Endothelial cell (in vitro differentiated cells): ENCODE data around the gene ARHGEF25. TPM values are rescaled to one million over a fixed set of nuclear protein-coding genes. Genes with fewer than 3 reads are reported as not detected.
"Not testable (repeated sequence)": the region's sequence is repeated elsewhere in the genome, so short reads cannot be mapped to it uniquely, and the experiment has no call there.

ENCODE experiments used
- DNase-seq: peaks from one replicate; pipeline ENCODE4 v3.0.0; 2021; ENCODE audit warnings: low spot score
- H3K27ac Mint-ChIP-seq: one replicate; pipeline ENCODE4 v1.8.0; 2021; ENCODE audit warnings: mixed read lengths, inconsistent platforms; ENCODE audit not compliant: unreplicated experiment
- H3K27me3 Mint-ChIP-seq: one replicate; pipeline ENCODE4 v1.8.0; 2021; ENCODE audit warnings: mild to moderate bottlenecking, moderate library complexity, mixed read lengths, inconsistent platforms; ENCODE audit not compliant: unreplicated experiment
- H3K36me3 Mint-ChIP-seq: one replicate; pipeline ENCODE4 v1.8.0; 2021; ENCODE audit warnings: mild to moderate bottlenecking, low read depth, mixed read lengths, inconsistent platforms; ENCODE audit not compliant: unreplicated experiment
- H3K4me1 Mint-ChIP-seq: one replicate; pipeline ENCODE4 v1.8.0; 2021; ENCODE audit warnings: mild to moderate bottlenecking, mixed read lengths, inconsistent platforms; ENCODE audit not compliant: unreplicated experiment
- H3K4me3 Mint-ChIP-seq: one replicate; pipeline ENCODE4 v1.8.0; 2021; ENCODE audit warnings: mild to moderate bottlenecking, mixed read lengths, inconsistent platforms; ENCODE audit not compliant: unreplicated experiment
- H3K9me3 Mint-ChIP-seq: one replicate; pipeline ENCODE4 v1.8.0; 2021; ENCODE audit warnings: mixed read lengths, inconsistent platforms; ENCODE audit not compliant: unreplicated experiment
- total RNA-seq: library from RNA; stranded (reverse); fragmentation: NEBNext Ultra II Directional; extraction: Animal tissue kit (Norgen Biotek cat#: 25700); gene quantifications from one replicate; pipeline ENCODE4 v1.2.1, GENCODE V29; 2021; ENCODE audit not compliant: unreplicated experiment
- TF ChIP-seq, protein P1 (sequence below): fragments of 200-600 bp; sonication (generic); IDR thresholded peaks from one replicate; pipeline ENCODE4 v1.5.0; 2021; ENCODE audit warnings: antibody characterized with exemption; ENCODE audit not compliant: unreplicated experiment

ARHGEF25 gene
- total RNA-seq, 1 donor from 2014 or later = 20.0 TPM

DNA sequence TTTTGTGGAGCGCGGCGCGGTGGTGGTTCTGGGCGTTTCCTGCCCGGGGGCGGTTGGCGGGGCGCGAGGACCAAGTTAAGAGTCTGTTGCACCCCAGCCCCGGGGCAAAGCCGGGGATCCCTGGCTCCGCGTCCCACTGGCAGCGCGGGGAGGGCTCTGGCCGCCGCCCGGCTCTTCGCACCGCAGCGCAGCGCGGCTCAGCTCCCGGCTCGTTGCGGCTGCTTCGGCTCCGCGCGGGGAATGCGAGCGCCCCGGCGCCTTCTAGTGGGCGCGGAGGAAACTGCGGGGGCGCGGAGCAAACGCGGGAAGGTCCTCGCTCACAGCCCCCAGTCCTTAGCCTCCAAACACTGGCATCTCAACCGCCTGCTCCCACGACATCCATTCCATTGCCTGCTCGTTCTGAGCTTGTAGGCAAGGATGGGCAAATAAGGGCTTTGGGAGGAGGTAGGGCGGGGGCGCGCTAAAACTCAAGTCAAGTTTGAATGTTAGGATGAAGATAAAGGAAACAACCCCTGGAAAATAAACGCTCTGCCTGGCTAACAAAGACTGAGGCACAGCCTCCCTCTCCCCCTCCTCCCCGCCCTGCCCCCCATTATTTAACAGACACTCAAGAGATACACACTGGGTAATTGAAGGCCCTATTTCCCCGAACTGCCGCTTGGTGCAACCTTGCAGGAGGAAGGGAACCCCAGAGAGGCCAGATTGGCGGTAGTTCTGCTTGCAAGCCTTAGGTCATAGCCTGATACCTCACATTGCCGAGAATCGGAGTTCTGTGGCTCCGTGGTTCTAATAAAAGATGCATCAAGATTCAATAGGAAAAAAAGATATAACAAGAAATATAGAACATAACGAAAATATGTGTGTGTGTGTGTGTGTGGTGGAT lies 22.0 kb downstream of the ARHGEF25 start, which contains the start of gene B4GALNT1:
Gene B4GALNT1 (minus strand): TSS at position 244 of the 883 bp plus-strand sequence. CDS start 1,069 bp downstream, outside the sequence.
- Mint-ChIP-seq H3K9me3 (no peaks in the 10 kb centered on the region), H3K27me3 (peaks cover 16% of the 10 kb centered on the region), H3K4me1 (peaks cover 3% of the 10 kb centered on the region), H3K36me3 (no peaks in the 10 kb centered on the region), H3K27ac (no peak within 1 kb of the TSS), H3K4me3 (no peak within 1 kb of the TSS)
- TF ChIP-seq, protein P1, sequence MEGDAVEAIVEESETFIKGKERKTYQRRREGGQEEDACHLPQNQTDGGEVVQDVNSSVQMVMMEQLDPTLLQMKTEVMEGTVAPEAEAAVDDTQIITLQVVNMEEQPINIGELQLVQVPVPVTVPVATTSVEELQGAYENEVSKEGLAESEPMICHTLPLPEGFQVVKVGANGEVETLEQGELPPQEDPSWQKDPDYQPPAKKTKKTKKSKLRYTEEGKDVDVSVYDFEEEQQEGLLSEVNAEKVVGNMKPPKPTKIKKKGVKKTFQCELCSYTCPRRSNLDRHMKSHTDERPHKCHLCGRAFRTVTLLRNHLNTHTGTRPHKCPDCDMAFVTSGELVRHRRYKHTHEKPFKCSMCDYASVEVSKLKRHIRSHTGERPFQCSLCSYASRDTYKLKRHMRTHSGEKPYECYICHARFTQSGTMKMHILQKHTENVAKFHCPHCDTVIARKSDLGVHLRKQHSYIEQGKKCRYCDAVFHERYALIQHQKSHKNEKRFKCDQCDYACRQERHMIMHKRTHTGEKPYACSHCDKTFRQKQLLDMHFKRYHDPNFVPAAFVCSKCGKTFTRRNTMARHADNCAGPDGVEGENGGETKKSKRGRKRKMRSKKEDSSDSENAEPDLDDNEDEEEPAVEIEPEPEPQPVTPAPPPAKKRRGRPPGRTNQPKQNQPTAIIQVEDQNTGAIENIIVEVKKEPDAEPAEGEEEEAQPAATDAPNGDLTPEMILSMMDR = peak; percentile 74
- peak; percentile 83 for DNase-seq

DNA sequence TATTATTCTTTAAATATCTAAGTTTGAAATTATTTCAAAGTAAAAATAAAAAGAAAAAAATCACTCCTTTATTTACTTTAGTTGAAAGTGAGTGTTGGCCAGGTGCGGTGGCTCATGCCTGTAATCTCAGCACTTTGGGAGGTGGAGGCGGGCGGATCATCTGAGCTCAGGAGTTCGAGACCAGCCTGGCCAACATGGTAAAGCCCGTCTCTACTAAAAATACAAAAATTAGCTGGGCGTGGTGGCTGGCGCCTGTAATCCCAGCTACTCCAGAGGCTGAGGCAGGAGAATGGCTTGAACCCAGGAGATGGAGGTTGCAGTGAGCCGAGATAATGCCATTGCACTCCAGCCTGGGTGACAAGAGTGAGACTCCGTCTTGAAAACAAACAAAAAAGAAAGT lies 25.5 kb downstream of the ARHGEF25 start:
- H3K36me3 Mint-ChIP-seq, DNase-seq, H3K27ac Mint-ChIP-seq, H3K4me3 Mint-ChIP-seq, H3K9me3 Mint-ChIP-seq, H3K4me1 Mint-ChIP-seq, H3K27me3 Mint-ChIP-seq: not testable (repeated sequence)

DNA sequence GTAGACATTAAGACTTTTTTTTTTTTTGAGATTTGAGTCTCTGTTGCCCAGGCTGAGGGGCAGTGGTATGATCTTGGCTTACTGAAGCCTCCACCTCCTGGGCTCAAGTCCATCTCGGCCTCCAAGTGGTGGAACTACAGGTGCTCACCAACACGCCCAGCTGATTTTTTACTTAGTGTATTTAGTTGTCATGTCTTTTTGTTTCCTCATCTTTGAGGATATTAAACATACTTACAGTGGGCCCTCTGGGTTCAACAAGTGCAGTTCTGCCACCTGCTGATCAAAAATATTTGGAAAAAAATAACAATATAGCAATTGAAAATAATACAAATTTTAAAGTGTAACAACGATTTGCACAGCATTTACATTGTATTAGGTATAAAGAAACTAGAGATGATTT lies 26.1 kb downstream of the ARHGEF25 start:
- Mint-ChIP-seq H3K9me3 (no peaks in the 10 kb centered on the region), H3K36me3 (no peaks in the 10 kb centered on the region), H3K27ac (no peak overlapping the region), H3K4me3 (no peak overlapping the region), H3K4me1 (no peaks in the 10 kb centered on the region), H3K27me3 (no peaks in the 10 kb centered on the region)
- TF ChIP-seq, protein P1 = no peak
- no peak for DNase-seq

DNA sequence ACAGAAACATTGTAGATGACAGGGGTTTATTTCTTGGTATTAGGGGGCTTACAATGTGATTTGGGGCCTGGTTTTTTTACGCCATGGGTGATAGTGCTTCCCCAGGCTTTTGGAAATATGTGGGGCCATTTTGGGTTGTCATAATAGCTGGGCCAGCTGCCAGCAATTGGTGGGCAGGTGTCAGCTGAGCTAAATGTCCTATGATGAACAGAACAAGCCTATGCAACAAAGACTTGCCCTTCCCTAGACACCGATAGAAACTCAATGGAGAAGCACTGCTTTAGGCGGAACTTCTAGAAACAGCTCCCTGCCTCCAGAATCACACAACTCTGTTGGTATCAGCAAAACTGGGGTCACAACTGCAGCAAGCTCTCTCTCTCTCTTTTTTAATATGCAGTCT lies 26.9 kb downstream of the ARHGEF25 start:
- H3K4me3 Mint-ChIP-seq = no peak overlapping the region
- H3K36me3 Mint-ChIP-seq = no peaks in the 10 kb centered on the region
- TF ChIP-seq, protein P1 = no peak
- no peaks in the 10 kb centered on the region for H3K27me3 Mint-ChIP-seq
- no peaks in the 10 kb centered on the region for H3K9me3 Mint-ChIP-seq
- no peak overlapping the region for H3K27ac Mint-ChIP-seq
- no peak for DNase-seq
- H3K4me1 Mint-ChIP-seq = no peaks in the 10 kb centered on the region

DNA sequence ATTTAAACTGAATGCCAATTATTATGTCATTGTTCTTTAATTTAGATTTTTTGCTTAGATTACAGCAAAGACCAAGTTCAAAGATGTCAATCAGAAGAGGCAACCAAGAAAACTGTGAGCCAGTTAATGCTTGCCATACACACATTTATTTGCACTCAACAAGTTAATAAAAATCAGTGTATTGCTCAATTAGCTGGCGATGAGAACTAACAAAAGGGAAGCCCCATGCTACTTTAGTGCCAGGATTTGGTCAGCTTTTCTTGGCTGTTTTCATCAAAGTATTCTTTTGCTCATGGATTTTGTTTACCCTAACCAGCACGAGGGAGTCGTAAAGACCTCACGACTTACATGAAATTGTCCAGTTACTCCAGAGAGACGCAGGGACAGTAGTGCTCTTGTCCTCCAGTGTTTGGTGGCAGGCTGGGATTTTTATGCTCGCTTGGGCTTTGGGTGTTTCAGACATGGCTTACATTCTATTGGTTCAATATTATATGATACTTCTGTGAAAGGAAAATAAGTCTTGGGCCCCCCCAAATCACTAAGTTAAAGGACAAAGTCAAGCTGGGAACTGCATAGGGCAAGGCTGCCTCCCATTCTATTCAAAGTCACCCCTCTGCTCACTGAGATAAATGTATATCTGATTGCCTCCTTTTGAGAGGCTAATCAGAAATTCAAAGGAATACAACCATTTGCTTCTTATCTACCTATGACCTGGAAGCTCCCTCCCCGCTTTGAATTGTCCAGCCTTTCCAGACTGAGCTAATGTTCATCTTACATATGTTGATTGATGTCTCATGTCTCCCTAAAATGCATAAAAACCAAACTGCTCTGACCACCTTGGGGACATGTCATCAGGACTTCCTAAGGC lies 29.2 kb downstream of the ARHGEF25 start:
- Mint-ChIP-seq H3K27ac (no peak overlapping the region), H3K4me1 (no peaks in the 10 kb centered on the region), H3K9me3 (no peaks in the 10 kb centered on the region), H3K27me3 (no peaks in the 10 kb centered on the region), H3K4me3 (no peak overlapping the region), H3K36me3 (no peaks in the 10 kb centered on the region)
- no peak for DNase-seq
- TF ChIP-seq, protein P1 = no peak
